Measurements from ENCODE around the gene CGB1.

The CGB1 gene

GRCh38 chr19:49036815-49037214, at the start of gene CGB1:
Gene CGB1 (minus strand): TSS chr19:49036895. CDS start chr19:49036711, 184 bp downstream.
- peak; percentile 53 for DNase-seq (ENCODE audit: low spot score)

- DNase-seq (ENCODE audit: low spot score) = no peak
Measured at GRCh38 chr19:49086296-49086695, 49.6 kb upstream of the CGB1 start.

- no peak for DNase-seq (ENCODE audit: low spot score)
Measured at GRCh38 chr19:49085868-49086232, 49.2 kb upstream of the CGB1 start.

- DNase-seq (ENCODE audit: low spot score) = peak; percentile 100
Measured at GRCh38 chr19:49085020-49085867, 48.5 kb upstream of the CGB1 start, which contains the start of gene SNRNP70. Gene SNRNP70 (plus strand): TSS chr19:49085451. CDS start chr19:49086415, 964 bp downstream.

- DNase-seq (ENCODE audit: low spot score) = no peak
Measured at GRCh38 chr19:49084206-49085019, 47.7 kb upstream of the CGB1 start.

GRCh38 chr19:49081273-49081672, 44.6 kb upstream of the CGB1 start:
- DNase-seq (ENCODE audit: low spot score) = no peak

- no peak for DNase-seq (ENCODE audit: low spot score)
Measured at GRCh38 chr19:49080392-49080791, 43.7 kb upstream of the CGB1 start.

GRCh38 chr19:49074869-49075268, 38.2 kb upstream of the CGB1 start:
- peak; percentile 62 for DNase-seq (ENCODE audit: low spot score)

- peak; percentile 76 for DNase-seq (ENCODE audit: low spot score)
Measured at GRCh38 chr19:49073514-49074378, 37.1 kb upstream of the CGB1 start.

- no peak for DNase-seq (ENCODE audit: low spot score)
Measured at GRCh38 chr19:49071860-49072547, 35.3 kb upstream of the CGB1 start.

- no peak for DNase-seq (ENCODE audit: low spot score)
Measured at GRCh38 chr19:49070416-49070815, 33.7 kb upstream of the CGB1 start.

GRCh38 chr19:49069026-49069425, 32.3 kb upstream of the CGB1 start:
- no peak for DNase-seq (ENCODE audit: low spot score)

GRCh38 chr19:49067554-49067953, 30.9 kb upstream of the CGB1 start:
- DNase-seq (ENCODE audit: low spot score) = no peak

GRCh38 chr19:49065905-49066512, 29.3 kb upstream of the CGB1 start:
- no peak for DNase-seq (ENCODE audit: low spot score)

GRCh38 chr19:49064768-49065611, 28.3 kb upstream of the CGB1 start, which contains the start of gene NTF4:
Gene NTF4 (minus strand): TSS chr19:49064818. CDS start chr19:49061997, 2,821 bp downstream.
- DNase-seq (ENCODE audit: low spot score) = peak; percentile 47

- DNase-seq (ENCODE audit: low spot score) = no peak
Measured at GRCh38 chr19:49064029-49064629, 27.4 kb upstream of the CGB1 start.

GRCh38 chr19:49061445-49061844, 24.8 kb upstream of the CGB1 start:
- DNase-seq (ENCODE audit: low spot score) = no peak

GRCh38 chr19:49061000-49061399, 24.3 kb upstream of the CGB1 start:
- DNase-seq (ENCODE audit: low spot score) = no peak

GRCh38 chr19:49059053-49059452, 22.4 kb upstream of the CGB1 start:
- no peak for DNase-seq (ENCODE audit: low spot score)

GRCh38 chr19:49058562-49058961, 21.9 kb upstream of the CGB1 start:
- no peak for DNase-seq (ENCODE audit: low spot score)
